DOHH2 (cell line): Measurements from ENCODE around the gene PLEKHB2.

Experiments
- EZH2phosphoT487 ChIP-seq: fragments of 200-600 bp; sonication (generic); IDR thresholded peaks from 2 replicates; pipeline ENCODE4 v1.6.1; 2017; ENCODE audit warnings: borderline replicate concordance, mild to moderate bottlenecking, antibody characterized with exemption, low read length, moderate library complexity, mixed read lengths
- TF ChIP-seq, protein P1 (sequence below): fragments of 200-600 bp; sonication (generic); IDR thresholded peaks from one replicate; pipeline ENCODE4 v1.5.1; 2014; ENCODE audit warnings: antibody characterized with exemption, mild to moderate bottlenecking, low read depth, low read length; ENCODE audit not compliant: poor library complexity, severe bottlenecking

DNA sequence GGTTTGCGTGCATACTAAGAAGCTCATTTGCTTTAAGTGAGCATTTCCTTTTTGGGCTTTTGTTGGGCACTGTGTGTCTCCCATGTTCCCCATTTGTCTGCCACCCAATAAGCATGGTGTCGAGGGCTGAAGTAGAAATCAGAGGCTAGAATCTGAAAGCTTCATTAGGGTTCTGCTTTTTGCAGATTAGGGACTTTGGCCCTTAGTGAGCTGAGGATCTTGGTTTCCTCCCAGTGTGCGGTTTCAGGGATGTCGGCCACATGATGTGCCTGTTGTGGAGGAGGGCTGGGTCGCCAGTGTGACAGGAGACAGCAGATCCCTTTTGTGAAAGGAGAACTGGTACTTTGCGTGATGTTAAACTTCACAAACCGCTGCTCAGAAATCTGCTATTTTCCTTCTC, 41.1 kb downstream of the PLEKHB2 start:
- TF ChIP-seq, protein P1, sequence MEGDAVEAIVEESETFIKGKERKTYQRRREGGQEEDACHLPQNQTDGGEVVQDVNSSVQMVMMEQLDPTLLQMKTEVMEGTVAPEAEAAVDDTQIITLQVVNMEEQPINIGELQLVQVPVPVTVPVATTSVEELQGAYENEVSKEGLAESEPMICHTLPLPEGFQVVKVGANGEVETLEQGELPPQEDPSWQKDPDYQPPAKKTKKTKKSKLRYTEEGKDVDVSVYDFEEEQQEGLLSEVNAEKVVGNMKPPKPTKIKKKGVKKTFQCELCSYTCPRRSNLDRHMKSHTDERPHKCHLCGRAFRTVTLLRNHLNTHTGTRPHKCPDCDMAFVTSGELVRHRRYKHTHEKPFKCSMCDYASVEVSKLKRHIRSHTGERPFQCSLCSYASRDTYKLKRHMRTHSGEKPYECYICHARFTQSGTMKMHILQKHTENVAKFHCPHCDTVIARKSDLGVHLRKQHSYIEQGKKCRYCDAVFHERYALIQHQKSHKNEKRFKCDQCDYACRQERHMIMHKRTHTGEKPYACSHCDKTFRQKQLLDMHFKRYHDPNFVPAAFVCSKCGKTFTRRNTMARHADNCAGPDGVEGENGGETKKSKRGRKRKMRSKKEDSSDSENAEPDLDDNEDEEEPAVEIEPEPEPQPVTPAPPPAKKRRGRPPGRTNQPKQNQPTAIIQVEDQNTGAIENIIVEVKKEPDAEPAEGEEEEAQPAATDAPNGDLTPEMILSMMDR = no peak
- TF ChIP-seq EZH2phosphoT487 = no peak
